ENCODE measurements around the gene RASSF5. TPM values are rescaled to one million over a fixed set of nuclear protein-coding genes. Genes with fewer than 3 reads are reported as not detected.

RASSF5 gene
- total and polyA plus RNA-seq, 2 donors (not counting 1 experiment from before 2014, with no cell fraction given): 69.7 to 146 TPM

- WGBS (ENCODE audit: insufficient coverage): 3% methylated on average over 11 of the region's 14 CpGs
- H3K4me1 ChIP-seq (ENCODE audit: control insufficient read depth in 2 of 2, insufficient read depth in 2 of 2, low read length in 2 of 2): peaks cover 52 to 73% of the 10 kb centered on the region in 2 donors
- ChIA-PET POLR2A (interaction anchor here (0.7 to 3.3 kb wide), 5 partner anchors 13 to 1273 kb away, joined by 3 to 27 read pairs (median 5); partner anchors contain the start of gene EIF2D), CTCF (interaction anchor here (1.1 to 29.7 kb wide), 3 partner anchors 11 to 24 kb away, joined by 3 to 1018 read pairs (median 172); no protein-coding TSS in a partner anchor)
- TF ChIP-seq EZH2 (IDR thresholded peaks at IDR 0.05; ENCODE audit: borderline replicate concordance, insufficient read depth, low read depth, low read length, poor library complexity, severe bottlenecking): no peak
- TF ChIP-seq CTCF (IDR thresholded peaks at IDR 0.05): no peak
- ATAC-seq (ENCODE audit: low read depth): peak; percentile 21
- H3K27ac ChIP-seq (ENCODE audit: low read length in 2 of 2): peak overlapping the region; percentile 86 to 95
- intact Hi-C loops (cut with micrococcal nuclease): loop anchor here (1.0 to 10.0 kb wide), 7 partner anchors 12 to 767 kb away; partner anchors contain the start of genes CD55, EIF2D, PFKFB2 and RASSF5
- H4K20me1 ChIP-seq (ENCODE audit: control insufficient read depth, insufficient read depth, low read length, poor library complexity, severe bottlenecking): peaks cover 5% of the 10 kb centered on the region
- Mint-ChIP-seq H3K9me3 (ENCODE audit: insufficient read depth) (no peaks in the 10 kb centered on the region), H3K4me3 (peak overlapping the region; percentile 99), H3K27ac (peak overlapping the region; percentile 99), H3K4me1 (peaks cover 70% of the 10 kb centered on the region), H3K27me3 (no peaks in the 10 kb centered on the region)
- peak; percentile 79 for DNase-seq
- H3K4me3 ChIP-seq (ENCODE audit: control extremely low read depth in 1 of 5, extremely low read depth in 1 of 5, insufficient read depth in 1 of 5, low read depth in 2 of 5, low read length in 4 of 5): peak overlapping the region; percentile 85 to 100 (median 97)
- peak overlapping the region; percentile 99 for H3K9ac ChIP-seq (ENCODE audit: low read length)
- peak overlapping the region; percentile 55 for H2AFZ ChIP-seq (ENCODE audit: insufficient read depth, low read depth, low read length, poor library complexity, severe bottlenecking)
- peaks cover 0 to 33% of the 10 kb centered on the region in 2 experiments for H3K36me3 ChIP-seq (replicated peaks in 1 of 2; ENCODE audit: control extremely low read depth in 1 of 2, control insufficient read depth in 1 of 2, extremely low read depth in 1 of 2, insufficient read depth in 2 of 2, low read length in 1 of 2)
- no peaks in the 10 kb centered on the region for H3K9me3 ChIP-seq (ENCODE audit: control extremely low read depth in 1 of 3, control insufficient read depth in 2 of 3, insufficient read depth in 1 of 3, low read length in 2 of 3)
- no peaks in the 10 kb centered on the region for H3K27me3 ChIP-seq (replicated peaks in 1 of 4; ENCODE audit: control extremely low read depth in 1 of 4, control insufficient read depth in 3 of 4, insufficient read depth in 4 of 4, low read length in 3 of 4)
- H3K4me2 ChIP-seq (replicated peaks; ENCODE audit: low read depth, low read length, poor library complexity, severe bottlenecking): peak overlapping the region; percentile 86
- peaks cover 59% of the 10 kb centered on the region for H3K79me2 ChIP-seq (ENCODE audit: control insufficient read depth, insufficient read depth, low read length)
Observed at GRCh38 chr1:206557636-206558473, 50.5 kb downstream of the RASSF5 start.

All from B cell (primary cell).